HUES6 (cell line): ENCODE measurements around the gene RGCC.

Experiments used
- H3K27ac ChIP-seq: 2 replicates; pipeline ENCODE4 v1.7.0; 2013; ENCODE audit warnings: low read depth, mild to moderate bottlenecking, low read length, inconsistent platforms
- H3K27me3 ChIP-seq: 2 replicates; pipeline ENCODE4 v1.6.1; 2013; ENCODE audit warnings: low read length; ENCODE audit not compliant: control insufficient read depth, insufficient read depth
- H3K36me3 ChIP-seq: 2 replicates; pipeline ENCODE4 v1.6.1; 2013; ENCODE audit warnings: low read length; ENCODE audit not compliant: control insufficient read depth, insufficient read depth
- H3K4me1 ChIP-seq: 2 replicates; pipeline ENCODE4 v1.6.1; 2013; ENCODE audit warnings: low read length; ENCODE audit not compliant: control insufficient read depth, insufficient read depth
- H3K4me3 ChIP-seq: 2 replicates; pipeline ENCODE4 v1.5.1; 2013; ENCODE audit warnings: low read depth, low read length
- H3K9ac ChIP-seq: one replicate; pipeline ENCODE4 v1.6.1; 2013; ENCODE audit warnings: mild to moderate bottlenecking, low read length
- H3K9me3 ChIP-seq: 2 replicates; pipeline ENCODE4 v1.6.1; 2013; ENCODE audit warnings: low read depth, low read length; ENCODE audit not compliant: control insufficient read depth, insufficient read depth

Gene RGCC

DNA sequence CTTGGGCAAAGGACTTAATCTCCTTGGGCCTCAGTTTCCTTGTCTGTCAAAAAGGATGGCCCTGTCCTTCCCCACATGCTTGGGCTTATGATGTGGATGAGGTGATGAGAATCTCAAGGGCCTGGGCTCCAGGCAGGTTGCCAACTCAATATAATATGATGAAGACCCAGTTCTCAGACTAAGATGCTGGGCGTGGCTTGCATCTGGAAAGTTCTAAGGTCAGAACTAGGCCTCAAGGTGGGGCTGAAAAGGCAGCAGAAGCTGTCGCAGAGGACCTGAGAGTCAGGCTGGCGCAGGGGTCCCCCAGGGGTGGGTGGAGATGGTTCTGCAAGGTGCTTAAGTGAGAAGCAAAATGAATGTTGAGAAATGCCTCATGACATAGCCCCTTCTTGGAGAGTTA lies 58.8 kb downstream of the RGCC start:
- peaks cover 6% of the 10 kb centered on the region; the same call in 1 of the 2 replicates for H3K9me3 ChIP-seq

GRCh38 chr13:41516760-41517159 lies 59.4 kb downstream of the RGCC start:
- H3K27ac ChIP-seq = no peak overlapping the region
- no peaks in the 10 kb centered on the region for H3K4me1 ChIP-seq
- no peak overlapping the region for H3K4me3 ChIP-seq
- peaks cover 6% of the 10 kb centered on the region; the same call in 1 of the 2 replicates for H3K9me3 ChIP-seq
- H3K9ac ChIP-seq = no peak overlapping the region
- no peaks in the 10 kb centered on the region for H3K27me3 ChIP-seq
- H3K36me3 ChIP-seq = no peaks in the 10 kb centered on the region

More for the DNA sequence above, 58.8 kb downstream of the RGCC start:
- H3K36me3 ChIP-seq = no peaks in the 10 kb centered on the region
- no peak overlapping the region for H3K27ac ChIP-seq
- H3K4me3 ChIP-seq = no peak overlapping the region
- H3K9ac ChIP-seq = no peak overlapping the region
- H3K4me1 ChIP-seq = no peaks in the 10 kb centered on the region
- no peaks in the 10 kb centered on the region for H3K27me3 ChIP-seq

- H3K36me3 ChIP-seq = no peaks in the 10 kb centered on the region
- no peaks in the 10 kb centered on the region for H3K27me3 ChIP-seq
- peaks cover 6% of the 10 kb centered on the region; the same call in 1 of the 2 replicates for H3K4me1 ChIP-seq
- H3K9me3 ChIP-seq = peaks cover 6% of the 10 kb centered on the region; the same call in 1 of the 2 replicates
- no peak overlapping the region for H3K27ac ChIP-seq
- H3K9ac ChIP-seq = no peak overlapping the region
- H3K4me3 ChIP-seq = no peak overlapping the region
Observed at GRCh38 chr13:41520016-41520659, 62.8 kb downstream of the RGCC start.
